Measurements from ENCODE around the gene CDH23. TPM values are rescaled to one million over a fixed set of nuclear protein-coding genes. Genes with fewer than 3 reads are reported as not detected.

The CDH23 gene
- total RNA-seq, 1 donor from 2014 or later: 0.29 TPM

GRCh38 chr10:71827852-71828251, 431.1 kb downstream of the CDH23 start:
- Mint-ChIP-seq H3K9me3 (no peaks in the 10 kb centered on the region), H3K36me3 (ENCODE audit: low read depth) (peaks cover 85% of the 10 kb centered on the region), H3K4me1 (peaks cover 19% of the 10 kb centered on the region), H3K4me3 (no peak overlapping the region), H3K27ac (no peak overlapping the region), H3K27me3 (no peaks in the 10 kb centered on the region)
- ATAC-seq (ENCODE audit: low read depth) (no peak), DNase-seq (no peak)
- ChIA-PET CTCF (interaction anchor here (0.9 to 3.5 kb wide), 2 partner anchors 56 to 68 kb away, joined by 3 to 20 read pairs; no protein-coding TSS in a partner anchor), POLR2A (interaction anchor here (0.7 kb wide), 2 partner anchors 8 to 72 kb away, joined by 3 to 4 read pairs; no protein-coding TSS in a partner anchor)
- no peak for TF ChIP-seq CTCF (IDR thresholded peaks at IDR 0.05)
- intact Hi-C loops (cut with micrococcal nuclease): no loop called here

DNA sequence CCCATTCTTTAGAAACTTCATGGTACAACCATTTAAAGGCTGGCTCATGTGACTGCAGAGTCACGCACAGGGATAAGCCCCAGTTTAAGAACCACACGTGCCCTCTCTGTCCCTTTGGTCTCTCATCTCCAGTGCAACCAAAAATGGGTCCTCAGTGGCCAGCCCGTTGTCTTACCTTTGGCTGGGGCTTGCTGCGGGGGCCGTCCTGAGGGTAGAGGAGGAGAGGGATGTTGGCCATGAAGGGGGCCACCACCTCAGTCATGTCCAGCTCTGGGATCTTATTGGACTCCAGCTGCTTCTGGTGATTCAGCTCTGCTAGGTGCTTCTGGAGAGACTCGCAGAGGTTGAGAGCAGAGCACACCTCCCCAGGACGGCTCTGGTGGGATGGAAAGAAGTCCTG, 432.0 kb downstream of the CDH23 start:
- DNase-seq (no peak), ATAC-seq (ENCODE audit: low read depth) (no peak)
- POLR2A ChIA-PET: no interaction called here
- TF ChIP-seq CTCF (IDR thresholded peaks at IDR 0.05): no peak
- CTCF ChIA-PET: no interaction called here
- Mint-ChIP-seq H3K4me3 (no peak overlapping the region), H3K9me3 (no peaks in the 10 kb centered on the region), H3K27ac (no peak overlapping the region), H3K27me3 (no peaks in the 10 kb centered on the region), H3K36me3 (ENCODE audit: low read depth) (peaks cover 81% of the 10 kb centered on the region), H3K4me1 (peaks cover 27% of the 10 kb centered on the region)
- intact Hi-C loops (cut with micrococcal nuclease): no loop called here

DNA sequence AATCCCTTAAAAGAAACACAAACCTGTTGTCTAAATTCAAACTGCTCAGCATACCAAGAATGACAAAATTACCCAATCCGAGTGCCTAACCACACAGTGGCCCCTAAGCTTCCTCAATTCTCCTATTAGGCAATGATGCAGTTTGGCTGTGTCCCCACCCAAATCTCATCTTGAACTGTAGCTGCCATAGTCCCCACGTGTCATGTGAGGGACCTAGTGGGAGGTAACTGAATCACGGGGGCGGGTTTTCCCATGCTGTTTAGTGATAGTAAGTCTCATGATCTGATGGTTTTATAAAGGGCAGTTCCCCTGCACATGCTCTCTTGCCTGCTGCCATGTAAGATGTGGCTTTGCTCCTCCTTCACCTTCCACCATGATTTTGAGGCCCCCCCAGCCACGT, 432.5 kb downstream of the CDH23 start:
- ChIA-PET POLR2A (interaction anchor here (0.6 to 1.5 kb wide), 2 partner anchors 13 to 514 kb away, joined by 3 to 5 read pairs; no protein-coding TSS in a partner anchor), CTCF (interaction anchor here (1.2 kb wide), 1 partner anchor 66 kb away, joined by 6 read pairs; no protein-coding TSS in a partner anchor)
- TF ChIP-seq CTCF (IDR thresholded peaks at IDR 0.05): no peak
- Mint-ChIP-seq H3K9me3 (no peaks in the 10 kb centered on the region), H3K27ac (no peak overlapping the region), H3K4me1 (peaks cover 32% of the 10 kb centered on the region), H3K36me3 (ENCODE audit: low read depth) (peaks cover 77% of the 10 kb centered on the region), H3K27me3 (no peaks in the 10 kb centered on the region), H3K4me3 (no peak overlapping the region)
- DNase-seq (no peak), ATAC-seq (ENCODE audit: low read depth) (no peak)
- intact Hi-C loops (cut with micrococcal nuclease): no loop called here

DNA sequence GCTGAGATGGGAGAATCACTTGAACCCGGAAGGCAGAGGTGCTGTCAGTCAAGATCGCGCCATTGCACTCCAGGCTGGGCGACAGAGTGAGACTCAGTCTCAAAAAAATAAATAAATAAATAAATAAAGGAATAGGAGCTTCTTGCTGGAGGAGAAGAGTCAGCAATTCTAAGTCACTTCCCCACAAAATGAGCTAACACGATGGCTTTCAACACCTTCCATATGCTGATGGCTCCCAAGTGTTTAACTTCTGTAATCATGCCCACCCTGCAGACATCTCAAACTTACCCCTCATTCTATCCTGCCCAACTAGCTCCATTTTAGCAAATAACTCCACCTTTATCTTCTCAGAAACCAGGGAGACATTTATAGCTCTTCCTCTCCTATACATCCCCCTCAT, 433.2 kb downstream of the CDH23 start:
- Mint-ChIP-seq H3K9me3 (no peaks in the 10 kb centered on the region), H3K4me1 (peaks cover 39% of the 10 kb centered on the region), H3K27ac (no peak overlapping the region), H3K36me3 (ENCODE audit: low read depth) (peaks cover 70% of the 10 kb centered on the region), H3K4me3 (no peak overlapping the region), H3K27me3 (no peaks in the 10 kb centered on the region)
- POLR2A ChIA-PET: interaction anchor here (0.6 to 1.5 kb wide), 3 partner anchors 12 to 515 kb away, joined by 3 to 5 read pairs (median 4); partner anchors contain the start of gene PSAP
- no peak for TF ChIP-seq CTCF (IDR thresholded peaks at IDR 0.05)
- CTCF ChIA-PET: interaction anchor here (1.1 to 2.7 kb wide), 3 partner anchors 18 to 67 kb away, joined by 3 to 17 read pairs (median 6); no protein-coding TSS in a partner anchor
- no peak for ATAC-seq (ENCODE audit: low read depth)
- no peak for DNase-seq
- intact Hi-C loops (cut with micrococcal nuclease): no loop called here

- H3K27me3 Mint-ChIP-seq: no peaks in the 10 kb centered on the region
- CTCF ChIA-PET: interaction anchor here (1.1 to 2.7 kb wide), 3 partner anchors 19 to 66 kb away, joined by 3 to 17 read pairs (median 6); no protein-coding TSS in a partner anchor
- no peak overlapping the region for H3K27ac Mint-ChIP-seq
- intact Hi-C loops (cut with micrococcal nuclease): no loop called here
- no peak for ATAC-seq (ENCODE audit: low read depth)
- H3K4me1 Mint-ChIP-seq: peaks cover 46% of the 10 kb centered on the region
- DNase-seq: no peak
- H3K4me3 Mint-ChIP-seq: no peak overlapping the region
- POLR2A ChIA-PET: no interaction called here
- TF ChIP-seq CTCF (IDR thresholded peaks at IDR 0.05): no peak
- H3K9me3 Mint-ChIP-seq: no peaks in the 10 kb centered on the region
- H3K36me3 Mint-ChIP-seq (ENCODE audit: low read depth): peaks cover 62% of the 10 kb centered on the region
Measured at GRCh38 chr10:71830726-71831125, 434.0 kb downstream of the CDH23 start.

Measured in activated B cell treated with CpG ODN at 0.5 μM for 24 hours (primary cell).